GM15510 (cell line): ENCODE data around the gene FAM50B.

ENCODE experiments used
- POLR2A ChIP-seq: IDR thresholded peaks from 3 replicates; pipeline ENCODE4 v1.6.1; 2011; ENCODE audit warnings: borderline replicate concordance; ENCODE audit not compliant: insufficient read length; ENCODE audit errors: extremely low read depth

Gene FAM50B

DNA sequence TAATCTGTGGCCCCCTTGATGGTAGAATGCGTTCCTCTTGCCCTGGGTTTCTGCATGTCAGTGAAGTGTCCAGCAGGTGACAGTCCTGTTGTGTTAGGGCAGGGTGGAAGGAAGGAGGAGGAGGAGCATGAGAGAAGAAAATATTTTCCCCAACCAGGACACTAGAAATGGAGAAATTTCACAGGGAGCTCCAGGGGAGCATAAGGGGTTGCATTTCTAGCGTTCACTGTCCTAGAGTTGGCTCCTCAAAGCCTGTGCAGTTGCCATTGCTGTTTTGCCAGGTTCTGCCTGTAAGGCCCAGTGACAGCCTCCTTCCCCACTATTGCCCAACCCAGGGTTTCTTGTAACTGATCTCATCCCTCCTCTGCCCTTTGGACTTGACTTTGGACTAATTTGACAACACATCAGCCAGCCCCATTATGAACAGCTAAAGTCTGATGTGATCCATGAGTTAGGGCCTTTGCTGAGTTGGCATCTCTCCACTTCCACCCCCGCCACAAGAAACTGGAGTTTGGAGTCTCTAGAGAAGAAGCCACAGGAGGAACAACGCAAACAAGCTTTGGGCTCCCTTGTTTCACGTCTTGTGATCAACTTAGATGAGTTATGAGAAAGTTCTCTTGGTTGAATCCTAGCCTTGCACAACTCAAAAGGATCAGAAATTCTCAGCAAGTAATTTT, 14.0 kb upstream of the FAM50B start:
- TF ChIP-seq POLR2A: no peak

DNA sequence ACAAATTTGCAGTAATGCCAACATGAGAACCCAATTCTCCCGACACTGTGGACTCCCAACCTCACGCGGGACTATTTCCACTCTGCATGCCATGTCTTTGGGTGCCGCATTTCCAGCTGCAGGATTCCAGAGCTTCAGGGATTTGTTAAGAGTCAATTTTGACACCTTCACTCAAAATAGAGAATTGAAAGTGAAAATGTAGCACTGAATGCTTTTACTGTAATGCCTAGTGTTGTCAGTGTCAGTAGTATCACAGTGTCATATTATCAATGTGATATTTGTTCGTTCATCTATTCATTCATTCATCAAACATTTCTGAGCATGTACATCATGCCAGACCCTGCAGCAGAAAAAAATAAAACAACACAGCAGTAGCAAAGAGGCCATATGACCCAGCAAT, 13.4 kb upstream of the FAM50B start:
- no peak for TF ChIP-seq POLR2A

GRCh38 chr6:3836566-3836965, 12.6 kb upstream of the FAM50B start:
- TF ChIP-seq POLR2A: no peak

- no peak for TF ChIP-seq POLR2A
These were observed 11.4 kb upstream of the FAM50B start for GRCh38 chr6:3837781-3838180.

DNA sequence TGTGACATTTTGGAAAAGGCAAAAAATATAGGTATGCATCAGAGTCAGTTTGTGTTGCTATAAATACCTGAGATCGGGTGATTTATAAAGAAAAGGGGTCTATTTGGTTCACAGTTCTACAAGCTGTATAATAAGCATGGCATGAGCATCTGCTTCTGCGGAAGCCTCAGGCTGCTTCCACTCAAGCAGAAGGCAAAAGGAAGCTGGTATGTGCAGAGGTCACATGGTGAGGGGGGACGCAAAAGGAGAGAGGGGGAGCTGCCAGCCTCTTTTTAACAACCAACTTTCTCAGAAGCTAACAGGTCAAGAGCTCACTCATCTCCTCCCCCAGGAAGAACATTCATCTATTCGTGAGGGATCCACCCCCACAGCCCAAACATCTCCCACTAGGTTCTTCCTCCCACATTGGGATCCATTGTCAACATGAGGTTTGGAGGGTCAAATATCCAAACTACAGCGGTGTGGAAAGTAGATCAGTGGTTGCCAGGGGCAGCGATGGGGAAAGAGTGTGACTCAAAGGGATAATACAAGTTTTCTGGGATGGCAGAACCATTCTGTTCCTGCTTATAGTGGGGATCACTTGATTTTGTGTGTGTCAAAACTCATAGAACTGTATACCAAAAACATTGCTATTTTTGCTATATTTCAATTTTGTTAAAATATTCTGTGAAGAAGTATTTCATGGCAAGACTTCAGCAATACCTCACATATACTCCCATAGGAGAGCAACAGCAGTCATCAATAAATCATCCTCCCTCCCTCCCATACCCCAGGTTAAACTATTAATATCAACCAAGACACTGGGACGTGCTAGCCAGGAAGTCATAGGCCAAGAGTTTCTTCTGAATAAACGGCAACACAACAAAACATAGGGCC, 9.9 kb upstream of the FAM50B start:
- TF ChIP-seq POLR2A: no peak

GRCh38 chr6:3841066-3841454, 8.1 kb upstream of the FAM50B start:
- no peak for TF ChIP-seq POLR2A

DNA sequence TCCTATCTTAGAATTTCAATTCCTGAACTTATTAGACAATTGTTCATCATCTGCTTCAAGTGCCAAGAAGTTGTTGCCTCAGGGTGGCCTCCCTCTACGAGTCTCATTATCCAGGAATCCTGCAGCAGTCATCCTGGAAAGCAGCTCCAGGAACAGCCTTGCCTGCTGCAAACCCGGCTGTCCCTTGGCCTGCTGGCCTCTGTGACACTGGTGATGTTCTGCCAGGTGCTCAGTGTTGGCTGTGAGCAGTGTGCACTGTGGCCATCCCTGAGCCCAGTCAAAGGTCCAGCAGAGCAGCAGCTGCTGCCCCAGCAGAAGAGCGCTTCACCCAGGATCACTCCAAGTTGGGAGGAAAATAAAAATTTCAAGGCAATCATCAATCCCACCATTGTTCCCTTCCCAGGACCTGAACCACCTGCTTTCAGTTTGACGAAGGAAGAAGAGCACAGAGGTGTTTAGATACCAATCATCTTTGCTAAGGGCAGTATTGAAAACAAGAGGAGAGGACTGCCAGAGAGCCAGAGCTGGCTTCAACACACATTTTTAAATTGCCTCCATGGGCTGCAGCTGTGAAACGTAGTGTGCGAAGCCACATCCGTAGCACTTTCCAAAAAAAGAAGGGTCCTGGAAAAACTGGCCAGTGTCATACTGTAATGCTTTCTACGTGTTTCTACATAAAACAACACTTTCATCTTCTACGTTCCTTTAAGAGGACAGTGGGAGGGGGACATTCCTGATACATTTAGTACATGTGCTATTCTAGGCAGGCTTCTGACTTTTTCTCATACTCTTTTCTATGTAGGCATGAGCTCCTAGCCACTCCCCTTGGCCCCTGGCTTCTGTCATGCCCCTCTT, 7.2 kb upstream of the FAM50B start:
- no peak for TF ChIP-seq POLR2A

GRCh38 chr6:3843379-3844096, 5.6 kb upstream of the FAM50B start:
- no peak for TF ChIP-seq POLR2A

GRCh38 chr6:3844097-3844463, 5.1 kb upstream of the FAM50B start:
- no peak for TF ChIP-seq POLR2A

- TF ChIP-seq POLR2A: no peak
These were observed 1.7 kb upstream of the FAM50B start for GRCh38 chr6:3847521-3847920.

DNA sequence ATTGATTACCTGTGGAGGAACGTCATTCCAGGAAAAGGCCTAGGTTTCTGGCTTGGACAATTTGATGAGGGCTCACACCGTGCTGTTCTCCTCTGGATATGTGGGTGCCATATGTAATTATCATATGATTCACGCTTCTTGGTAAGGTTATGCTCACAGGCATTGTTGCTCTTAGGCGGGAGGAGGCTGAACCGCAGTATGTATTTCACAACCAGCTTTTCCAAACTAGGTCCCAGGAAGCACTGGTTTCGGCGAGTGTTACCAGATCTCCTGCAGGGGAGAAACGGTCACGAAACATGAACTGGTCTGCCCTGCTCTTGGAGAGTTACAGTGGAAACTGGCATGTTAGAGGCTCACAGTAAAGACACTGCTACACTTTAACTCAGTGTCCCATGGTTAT, 793 bp upstream of the FAM50B start:
- TF ChIP-seq POLR2A: no peak

- no peak for TF ChIP-seq POLR2A
These were observed 693 bp downstream of the FAM50B start for GRCh38 chr6:3849681-3850450.

- TF ChIP-seq POLR2A: no peak
These were observed 1.5 kb downstream of the FAM50B start for GRCh38 chr6:3850451-3851203.
